Prostate gland (tissue), 2 donors: ENCODE data around the gene SCN5A. TPM values are rescaled to one million over a fixed set of nuclear protein-coding genes. Genes with fewer than 3 reads are reported as not detected.

ENCODE experiments used
- DNase-seq: peaks from one replicate; pipeline ENCODE4 v3.0.0-alpha.2; 2019; ENCODE audit warnings: low spot score
- H3K27ac ChIP-seq, 2 donors: fragments of 200-600 bp; sonication (generic); 2 replicates each; pipeline ENCODE4 v1.5.1; 2017 to 2019
- H3K27me3 ChIP-seq: fragments of 200-600 bp; sonication (generic); replicated peaks from 2 replicates; pipeline ENCODE4 v1.5.1; 2019; ENCODE audit not compliant: insufficient read depth
- H3K36me3 ChIP-seq, 2 donors: fragments of 200-600 bp; sonication (generic); 1 replicate in 1 of 2; 2 replicates in 1 of 2; pipeline versions ENCODE4 v1.5.1 to v1.8.1; 2017 to 2019
- H3K4me1 ChIP-seq: fragments of 200-600 bp; sonication (generic); replicated peaks from 2 replicates; pipeline ENCODE4 v1.5.1; 2019
- H3K4me3 ChIP-seq, 2 donors: fragments of 200-600 bp; sonication (generic); 2 replicates each; pipeline ENCODE4 v1.5.1; 2017 to 2019
- H3K9me3 ChIP-seq: fragments of 200-600 bp; sonication (generic); 2 replicates; pipeline ENCODE4 v1.5.1; 2017
- POLR2A ChIP-seq: fragments of 450-650 bp; IDR thresholded peaks from one replicate; pipeline ENCODE4 v1.6.1; 2016; ENCODE audit warnings: antibody characterized with exemption, mild to moderate bottlenecking
- POLR2AphosphoS5 ChIP-seq: sonication (generic); formaldehyde crosslinking; IDR thresholded peaks from one replicate; pipeline ENCODE4 v1.6.1; 2017; ENCODE audit warnings: antibody characterized with exemption
- WGBS: methylation state at CpG from one replicate; pipeline ENCODE4 v1.1.5; 2018; 5-methylcytosine and 5-hydroxymethylcytosine counted together
- intact Hi-C: fragments of 100-400 bp; cut with DNase I; formaldehyde crosslinking; loops from one replicate; pipeline ENCODE4 v1.14.2; 2022
- total RNA-seq, 2 donors: library from RNA; depleted of rRNA; stranded (reverse); fragments of >200 nt; gene quantifications; one replicate each; pipeline ENCODE4 v1.1.0, GENCODE V29; 2016
- TF ChIP-seq, protein P1 (sequence below), 4 experiments: fragments of 200-600 bp in 2 of 4; fragments of 450-650 bp in 2 of 4; sonication (generic) in 2 of 4; IDR thresholded peaks; 1 replicate in 3 of 4; 2 replicates in 1 of 4; pipeline ENCODE4 v1.5.1; 2016 to 2019; ENCODE audit warnings: antibody characterized with exemption in 4 of 4, mild to moderate bottlenecking in 2 of 4, moderate library complexity in 2 of 4

SCN5A gene
- total RNA-seq, 2 donors from 2014 or later, result 0.23 to 1.5 TPM

- no peaks in the 10 kb centered on the region for H3K36me3 ChIP-seq
- WGBS, result 93% methylated on average over 13 of the region's 13 CpGs
- intact Hi-C loops, result no loop called here
- H3K4me3 ChIP-seq, result no peak overlapping the region
- TF ChIP-seq POLR2AphosphoS5, result no peak
- no peaks in the 10 kb centered on the region for H3K4me1 ChIP-seq
- no peak overlapping the region for H3K27ac ChIP-seq
- no peaks in the 10 kb centered on the region for H3K27me3 ChIP-seq
- DNase-seq, result no peak
- no peaks in the 10 kb centered on the region for H3K9me3 ChIP-seq
Measured at GRCh38 chr3:38598791-38599190, 50.7 kb downstream of the SCN5A start.

GRCh38 chr3:38597502-38598060 lies 51.9 kb downstream of the SCN5A start:
- intact Hi-C loops, result no loop called here
- no peak overlapping the region for H3K27ac ChIP-seq
- no peak overlapping the region for H3K4me3 ChIP-seq
- no peak for DNase-seq
- no peaks in the 10 kb centered on the region for H3K36me3 ChIP-seq
- TF ChIP-seq, protein P1, sequence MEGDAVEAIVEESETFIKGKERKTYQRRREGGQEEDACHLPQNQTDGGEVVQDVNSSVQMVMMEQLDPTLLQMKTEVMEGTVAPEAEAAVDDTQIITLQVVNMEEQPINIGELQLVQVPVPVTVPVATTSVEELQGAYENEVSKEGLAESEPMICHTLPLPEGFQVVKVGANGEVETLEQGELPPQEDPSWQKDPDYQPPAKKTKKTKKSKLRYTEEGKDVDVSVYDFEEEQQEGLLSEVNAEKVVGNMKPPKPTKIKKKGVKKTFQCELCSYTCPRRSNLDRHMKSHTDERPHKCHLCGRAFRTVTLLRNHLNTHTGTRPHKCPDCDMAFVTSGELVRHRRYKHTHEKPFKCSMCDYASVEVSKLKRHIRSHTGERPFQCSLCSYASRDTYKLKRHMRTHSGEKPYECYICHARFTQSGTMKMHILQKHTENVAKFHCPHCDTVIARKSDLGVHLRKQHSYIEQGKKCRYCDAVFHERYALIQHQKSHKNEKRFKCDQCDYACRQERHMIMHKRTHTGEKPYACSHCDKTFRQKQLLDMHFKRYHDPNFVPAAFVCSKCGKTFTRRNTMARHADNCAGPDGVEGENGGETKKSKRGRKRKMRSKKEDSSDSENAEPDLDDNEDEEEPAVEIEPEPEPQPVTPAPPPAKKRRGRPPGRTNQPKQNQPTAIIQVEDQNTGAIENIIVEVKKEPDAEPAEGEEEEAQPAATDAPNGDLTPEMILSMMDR (IDR thresholded peaks at IDR 0.05), result no peak
- TF ChIP-seq POLR2AphosphoS5 (no peak), POLR2A (no peak)
- H3K9me3 ChIP-seq, result no peaks in the 10 kb centered on the region
- 95% methylated on average over 12 of the region's 12 CpGs for WGBS
- H3K4me1 ChIP-seq, result no peaks in the 10 kb centered on the region
- H3K27me3 ChIP-seq, result no peaks in the 10 kb centered on the region

GRCh38 chr3:38595393-38595792 lies 54.1 kb downstream of the SCN5A start:
- no peaks in the 10 kb centered on the region for H3K27me3 ChIP-seq
- 79% methylated on average over 6 of the region's 6 CpGs for WGBS
- intact Hi-C loops, result no loop called here
- no peak overlapping the region for H3K27ac ChIP-seq
- H3K4me3 ChIP-seq, result no peak overlapping the region
- H3K4me1 ChIP-seq, result no peaks in the 10 kb centered on the region
- DNase-seq, result no peak
- no peaks in the 10 kb centered on the region for H3K36me3 ChIP-seq
- no peaks in the 10 kb centered on the region for H3K9me3 ChIP-seq
- TF ChIP-seq POLR2A (no peak), POLR2AphosphoS5 (no peak)
- TF ChIP-seq, protein P1 (IDR thresholded peaks at IDR 0.05), result no peak

GRCh38 chr3:38590521-38590920 lies 59.0 kb downstream of the SCN5A start:
- Histone ChIP-seq H3K4me3 (no peak overlapping the region), H3K9me3 (no peaks in the 10 kb centered on the region), H3K27me3 (no peaks in the 10 kb centered on the region), H3K4me1 (no peaks in the 10 kb centered on the region), H3K27ac (no peak overlapping the region), H3K36me3 (no peaks in the 10 kb centered on the region)
- no peak for DNase-seq
- TF ChIP-seq POLR2AphosphoS5 (no peak), POLR2A (no peak)
- TF ChIP-seq, protein P1 (IDR thresholded peaks at IDR 0.05), result no peak
- intact Hi-C loops, result no loop called here
- 60% methylated on average over 2 of the region's 2 CpGs for WGBS

- no peak for DNase-seq
- Histone ChIP-seq H3K4me3 (no peak overlapping the region), H3K27ac (no peak overlapping the region), H3K36me3 (no peaks in the 10 kb centered on the region), H3K4me1 (no peaks in the 10 kb centered on the region), H3K9me3 (no peaks in the 10 kb centered on the region), H3K27me3 (no peaks in the 10 kb centered on the region)
- intact Hi-C loops, result no loop called here
- TF ChIP-seq, protein P1 (IDR thresholded peaks at IDR 0.05), result no peak
- TF ChIP-seq POLR2A (no peak), POLR2AphosphoS5 (no peak)
- 83% methylated on average over 20 of the region's 20 CpGs for WGBS
Measured at GRCh38 chr3:38588995-38589937, 60.2 kb downstream of the SCN5A start.
